HK-2 (cell line): Measurements from ENCODE around the gene PCSK5.
A peak's percentile ranks its signal among the peaks of the same experiment; 100 is the strongest.
"Not testable (repeated sequence)": the region's sequence is repeated elsewhere in the genome, so short reads cannot be mapped to it uniquely, and the experiment has no call there.

Experiments
- DNase-seq: peaks from one replicate; pipeline ENCODE4 v3.0.0-alpha.2; 2018; ENCODE audit not compliant: unreplicated experiment

Gene PCSK5

GRCh38 chr9:76354221-76354620 is 463.7 kb downstream of the PCSK5 start:
- no peak for DNase-seq

GRCh38 chr9:76355886-76356285 is 465.4 kb downstream of the PCSK5 start:
- DNase-seq: no peak

GRCh38 chr9:76357555-76357954 is 467.1 kb downstream of the PCSK5 start:
- no peak for DNase-seq

GRCh38 chr9:76358628-76359280 is 468.3 kb downstream of the PCSK5 start:
- no peak for DNase-seq

- DNase-seq: no peak
Measured at GRCh38 chr9:76359365-76359764, 468.9 kb downstream of the PCSK5 start.

DNA sequence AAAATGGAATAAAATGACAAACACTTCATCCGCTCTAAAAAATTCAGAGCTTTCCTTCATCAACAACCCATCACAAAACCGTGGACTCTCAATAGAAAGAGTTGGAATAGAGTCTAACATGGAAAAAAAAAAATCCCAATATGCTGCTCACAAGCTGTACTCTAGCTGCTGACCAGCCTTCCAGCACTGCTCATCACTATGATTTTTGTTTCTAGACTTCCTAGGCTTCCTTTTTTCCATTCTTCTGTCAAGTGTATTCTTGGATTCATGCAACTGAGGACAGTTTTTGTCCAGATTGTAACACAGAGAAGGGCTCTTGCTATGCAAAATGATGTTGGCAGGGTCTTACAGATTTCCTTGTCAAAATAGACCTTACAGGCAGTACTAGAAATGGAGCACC is 469.3 kb downstream of the PCSK5 start:
- no peak for DNase-seq

- DNase-seq: not testable (repeated sequence)
Measured at GRCh38 chr9:76362332-76363031, 472.0 kb downstream of the PCSK5 start.

DNA sequence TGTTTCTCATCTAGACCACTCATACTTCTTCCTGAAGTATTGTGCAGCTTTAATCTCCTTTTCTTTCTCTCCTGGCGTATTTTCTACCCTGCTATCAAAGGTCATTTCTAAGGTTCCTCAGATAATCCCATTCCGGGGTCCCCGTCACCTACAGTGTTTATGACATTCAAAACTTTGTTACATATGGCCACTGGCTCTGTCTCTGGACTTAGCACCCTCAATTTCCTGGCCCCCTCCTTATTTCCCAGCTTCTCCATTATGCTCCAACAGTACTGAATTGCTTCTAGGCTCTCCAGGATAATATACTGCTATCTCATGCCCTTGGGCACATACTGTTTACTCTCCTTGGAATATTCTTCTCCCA is 472.5 kb downstream of the PCSK5 start:
- no peak for DNase-seq

DNA sequence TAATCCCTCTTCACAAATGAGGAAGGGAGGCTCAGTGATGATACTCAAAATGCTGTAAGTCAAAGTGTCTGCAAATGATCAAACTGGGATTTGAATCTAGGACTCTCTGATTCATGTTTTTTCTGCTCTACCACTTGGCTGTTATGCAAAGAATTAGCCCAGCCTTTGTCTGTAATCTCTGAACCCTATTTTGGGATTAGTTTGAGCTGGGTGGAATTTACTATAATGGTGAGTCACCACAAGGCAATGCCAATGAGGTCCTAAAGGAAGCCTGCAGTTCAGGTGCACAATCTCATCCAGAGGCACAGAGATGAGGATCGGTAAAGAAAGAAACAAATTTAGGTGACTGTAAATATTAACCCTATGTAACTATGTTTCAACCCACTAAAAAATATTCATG is 474.6 kb downstream of the PCSK5 start:
- no peak for DNase-seq

GRCh38 chr9:76366275-76366674 is 475.8 kb downstream of the PCSK5 start:
- no peak for DNase-seq

DNA sequence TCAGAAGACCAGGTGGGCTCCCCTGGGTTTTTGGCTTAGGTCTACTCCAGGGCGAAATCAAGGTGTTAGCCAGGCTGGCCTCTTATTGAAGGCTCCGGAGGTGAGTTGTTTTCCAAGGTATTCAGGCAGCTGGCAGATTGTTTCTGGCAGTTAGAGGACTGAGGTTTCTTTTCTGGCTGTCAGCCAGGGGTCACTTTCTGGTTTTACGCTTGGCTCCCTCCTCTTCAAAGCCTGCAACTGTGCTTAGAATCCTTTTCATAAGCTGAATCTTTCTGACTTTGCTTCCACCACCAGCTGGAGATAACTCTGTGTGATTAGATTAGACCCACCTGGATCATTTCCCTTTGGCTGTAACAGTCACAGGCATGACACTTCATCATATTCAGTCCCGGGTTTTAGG is 479.1 kb downstream of the PCSK5 start:
- peak; percentile 34 for DNase-seq

GRCh38 chr9:76370396-76371023 is 480.0 kb downstream of the PCSK5 start:
- DNase-seq: no peak

DNA sequence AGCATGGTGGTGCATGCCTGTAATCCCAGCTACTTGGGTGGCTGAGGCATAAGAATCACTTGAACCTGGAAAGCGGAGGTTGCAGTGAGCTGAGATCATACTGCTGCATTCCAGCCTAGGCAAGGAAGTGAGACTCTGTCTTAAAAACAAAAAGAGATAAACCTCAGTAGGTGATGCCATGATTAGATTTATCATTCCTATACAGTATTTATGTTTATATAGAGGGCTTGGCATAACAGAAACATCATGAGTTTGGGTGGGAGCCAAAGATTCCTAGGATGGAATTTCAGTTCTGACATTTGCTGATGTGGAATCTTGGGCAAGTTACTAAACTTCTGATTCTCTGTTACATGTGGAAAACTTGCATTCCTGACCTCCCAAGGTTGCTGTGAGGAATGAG is 481.4 kb downstream of the PCSK5 start:
- DNase-seq: no peak

DNA sequence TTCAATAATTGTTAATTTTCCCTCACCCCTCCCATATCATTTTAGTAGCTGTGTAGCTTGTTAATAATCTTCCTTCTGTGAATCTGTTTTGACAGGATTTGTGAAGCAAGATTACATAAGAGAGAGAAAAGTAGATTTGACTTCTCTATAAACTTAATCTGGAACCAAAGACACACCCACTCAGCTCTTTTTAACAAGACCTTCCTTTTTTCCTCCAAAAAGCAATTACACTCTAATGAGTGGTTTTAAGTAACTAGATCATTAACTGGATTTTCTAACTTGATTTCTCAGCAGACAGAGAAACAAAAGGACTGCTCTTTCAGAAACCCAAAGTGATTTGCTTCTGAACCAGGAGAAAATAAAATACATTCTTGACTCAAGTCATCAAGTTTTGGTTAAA is 481.9 kb downstream of the PCSK5 start:
- DNase-seq: no peak

DNA sequence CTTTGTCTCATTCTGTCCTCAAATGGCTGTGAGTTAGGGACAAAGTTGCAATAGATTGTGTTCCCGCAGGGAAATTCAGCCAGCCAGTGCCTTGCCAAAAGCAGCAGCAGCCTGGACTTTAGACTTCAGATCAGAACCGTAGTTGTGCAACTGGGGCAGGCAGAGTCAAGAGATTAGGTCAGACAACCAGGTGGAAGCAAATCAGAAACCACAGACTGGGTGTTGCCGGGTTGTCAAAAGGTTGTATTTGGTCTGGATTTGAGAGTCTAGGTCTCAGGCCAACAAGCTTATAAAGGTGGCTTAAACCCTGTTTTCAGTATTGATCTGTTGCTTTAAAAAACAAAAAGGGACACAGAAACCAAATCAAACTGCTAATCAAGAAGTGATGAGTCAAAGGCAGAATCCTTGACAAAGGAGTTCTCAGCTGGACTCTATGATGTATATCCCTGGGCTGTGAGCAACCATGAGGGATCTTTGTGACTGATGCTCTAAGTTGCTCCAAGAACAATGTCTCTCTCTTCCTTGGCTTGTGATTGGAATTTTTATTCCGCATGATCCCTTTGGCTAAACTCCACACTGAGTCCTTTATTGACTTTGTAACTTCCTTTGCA is 482.8 kb downstream of the PCSK5 start:
- DNase-seq: no peak

GRCh38 chr9:76373784-76374474 is 483.5 kb downstream of the PCSK5 start:
- no peak for DNase-seq

- peak; percentile 18 for DNase-seq
Measured at GRCh38 chr9:76374783-76375559, 484.5 kb downstream of the PCSK5 start.

DNA sequence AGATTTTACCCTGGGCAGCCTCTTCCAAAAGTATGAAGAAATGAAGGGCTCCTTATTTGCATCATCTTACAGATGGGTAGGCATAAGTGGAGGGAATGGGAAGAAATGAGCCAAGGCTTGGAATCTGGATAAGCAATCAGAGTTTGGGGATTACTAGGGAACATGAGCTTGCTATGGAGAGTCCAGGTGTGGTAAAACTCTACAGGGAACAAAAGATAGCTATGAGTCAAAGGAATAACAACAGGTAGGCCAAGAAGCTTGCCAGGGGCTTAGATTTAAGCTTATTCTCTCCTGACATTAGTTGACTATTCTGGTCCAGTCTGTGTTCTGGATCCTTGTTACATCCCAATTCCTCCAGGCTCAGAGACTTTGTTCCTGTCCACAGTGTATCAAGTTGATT is 487.3 kb downstream of the PCSK5 start:
- no peak for DNase-seq

DNA sequence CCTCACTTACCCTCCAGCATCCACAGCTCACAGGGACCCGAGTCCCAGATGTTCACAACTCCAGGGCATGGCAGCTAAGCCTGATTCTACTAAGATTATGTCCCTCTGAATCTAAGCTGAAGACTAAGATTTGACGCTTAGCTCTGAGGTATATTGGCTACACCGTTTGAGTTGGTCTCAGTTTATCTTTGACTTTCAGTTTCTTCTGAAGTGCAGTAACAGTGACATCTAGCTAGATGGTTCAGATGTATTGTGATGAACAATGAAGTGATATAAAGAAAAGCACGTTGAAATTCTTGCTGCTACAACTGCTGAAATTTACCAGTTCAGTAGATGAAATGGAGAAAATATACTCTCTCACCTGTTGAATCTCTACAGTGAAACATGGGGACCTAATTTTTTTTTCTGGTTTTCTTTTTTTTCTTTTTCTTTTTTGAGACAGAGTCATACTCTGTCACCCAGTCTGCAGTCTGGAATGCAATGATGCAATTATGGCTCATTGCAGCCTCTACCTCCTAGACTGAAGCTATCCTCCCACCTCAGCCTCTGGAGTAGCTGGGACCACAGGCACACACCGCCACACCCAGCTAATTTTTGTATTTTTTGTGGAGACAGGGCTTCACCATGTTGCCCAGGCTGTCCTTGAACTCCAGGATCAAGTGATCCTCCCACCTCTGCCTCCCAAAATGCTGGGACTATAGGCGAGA is 488.0 kb downstream of the PCSK5 start:
- DNase-seq: no peak

DNA sequence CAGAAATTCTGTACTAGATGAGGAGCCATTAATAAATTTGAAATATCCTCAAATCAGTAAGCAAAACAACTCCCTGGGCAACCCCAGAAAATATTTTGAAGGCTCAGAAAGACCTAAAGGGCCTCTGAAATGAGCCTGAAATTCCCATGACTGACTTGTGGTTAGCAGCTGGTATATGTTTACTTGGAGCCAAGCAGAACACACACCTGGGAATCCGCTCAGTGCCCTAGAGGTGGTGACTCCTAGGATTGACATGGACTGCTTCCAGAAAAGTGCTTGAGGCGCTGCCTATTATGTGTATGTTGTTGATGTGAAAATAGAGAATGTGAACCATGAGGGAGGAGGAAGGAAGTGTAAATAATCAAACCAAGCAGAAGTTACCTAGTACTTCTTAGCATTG is 489.0 kb downstream of the PCSK5 start:
- DNase-seq: no peak

DNA sequence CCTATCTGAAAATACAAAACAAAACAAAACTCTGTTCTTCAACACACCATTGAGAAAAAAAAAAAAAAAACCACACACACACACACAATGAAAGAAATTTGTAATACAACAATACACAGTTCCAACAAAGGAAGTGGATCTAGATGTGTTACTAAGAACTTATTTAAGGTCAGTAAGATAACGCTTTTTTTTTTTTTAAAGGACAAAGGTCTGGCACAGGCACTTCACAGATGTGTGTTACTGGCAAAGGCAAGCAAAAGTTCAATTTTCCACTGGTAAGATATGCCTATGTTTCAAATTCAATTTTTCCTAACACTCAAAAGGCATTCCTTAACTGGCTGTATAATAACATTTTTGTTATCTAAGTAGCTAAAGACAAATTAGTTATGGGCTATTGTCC is 500.2 kb downstream of the PCSK5 start:
- DNase-seq: no peak
